ENCODE data around the gene HSPA2.

GRCh38 chr14:64495252-64495651 is 45.3 kb upstream of the HSPA2 start:
- TF ChIP-seq POLR2AphosphoS5 (IDR thresholded peaks at IDR 0.05; ENCODE audit: low read depth, low read length) (no peak), POU2F2 (IDR thresholded peaks at IDR 0.05; ENCODE audit: low read depth, low read length) (no peak), POLR2A (IDR thresholded peaks at IDR 0.05; ENCODE audit: low read depth, low read length) (no peak), TAF1 (IDR thresholded peaks at IDR 0.05; ENCODE audit: low read depth, low read length) (no peak), SPI1 (IDR thresholded peaks at IDR 0.05; ENCODE audit: low read depth, low read length) (no peak), PAX5 (IDR thresholded peaks at IDR 0.05; ENCODE audit: insufficient read depth, low read length, severe bottlenecking) (no peak)
